NB4 (cell line): ENCODE data around the gene BEX1.

Experiments used
- DNase-seq: peaks from one replicate; pipeline ENCODE4 v3.0.0; 2010; ENCODE audit warnings: low read depth
- H3K4me3 ChIP-seq: one replicate; pipeline ENCODE4 v1.5.1; 2011; ENCODE audit warnings: mild to moderate bottlenecking, low read depth, low read length, moderate library complexity
- MYC ChIP-seq: IDR thresholded peaks from 2 replicates; pipeline ENCODE4 v1.6.1; 2011; ENCODE audit warnings: low read depth, low read length
- POLR2A ChIP-seq: IDR thresholded peaks from 2 replicates; pipeline ENCODE4 v1.6.1; 2011; ENCODE audit warnings: mild to moderate bottlenecking; ENCODE audit not compliant: insufficient read length; ENCODE audit errors: extremely low read depth
- TF ChIP-seq, protein P1 (sequence below): IDR thresholded peaks from one replicate; pipeline ENCODE4 v1.5.1; 2012; ENCODE audit warnings: low read depth, low read length
- TF ChIP-seq, protein P2 (sequence below): IDR thresholded peaks from 2 replicates; pipeline ENCODE4 v1.6.1; 2011; ENCODE audit warnings: low read depth, low read length

BEX1 gene

DNA sequence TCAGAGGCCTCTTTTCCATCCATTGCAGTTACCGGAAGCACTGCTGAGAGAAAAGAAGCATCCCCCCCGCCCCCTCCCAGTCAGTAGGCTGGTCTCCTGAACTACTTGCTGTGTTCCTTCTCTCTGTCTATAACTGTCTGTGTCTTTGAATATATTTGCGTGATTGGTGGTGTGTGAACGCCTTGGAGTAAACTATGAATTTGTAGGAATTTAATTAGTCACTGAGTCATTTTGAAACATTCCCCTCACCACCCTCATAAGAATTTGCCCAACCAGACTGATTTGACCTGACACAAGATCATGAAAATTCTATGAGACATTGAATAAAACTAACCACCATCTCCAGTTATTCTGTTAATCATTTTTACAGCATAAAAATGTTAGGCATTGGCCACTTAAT lies 35.7 kb upstream of the BEX1 start:
- TF ChIP-seq POLR2A, result no peak
- TF ChIP-seq, protein P1, sequence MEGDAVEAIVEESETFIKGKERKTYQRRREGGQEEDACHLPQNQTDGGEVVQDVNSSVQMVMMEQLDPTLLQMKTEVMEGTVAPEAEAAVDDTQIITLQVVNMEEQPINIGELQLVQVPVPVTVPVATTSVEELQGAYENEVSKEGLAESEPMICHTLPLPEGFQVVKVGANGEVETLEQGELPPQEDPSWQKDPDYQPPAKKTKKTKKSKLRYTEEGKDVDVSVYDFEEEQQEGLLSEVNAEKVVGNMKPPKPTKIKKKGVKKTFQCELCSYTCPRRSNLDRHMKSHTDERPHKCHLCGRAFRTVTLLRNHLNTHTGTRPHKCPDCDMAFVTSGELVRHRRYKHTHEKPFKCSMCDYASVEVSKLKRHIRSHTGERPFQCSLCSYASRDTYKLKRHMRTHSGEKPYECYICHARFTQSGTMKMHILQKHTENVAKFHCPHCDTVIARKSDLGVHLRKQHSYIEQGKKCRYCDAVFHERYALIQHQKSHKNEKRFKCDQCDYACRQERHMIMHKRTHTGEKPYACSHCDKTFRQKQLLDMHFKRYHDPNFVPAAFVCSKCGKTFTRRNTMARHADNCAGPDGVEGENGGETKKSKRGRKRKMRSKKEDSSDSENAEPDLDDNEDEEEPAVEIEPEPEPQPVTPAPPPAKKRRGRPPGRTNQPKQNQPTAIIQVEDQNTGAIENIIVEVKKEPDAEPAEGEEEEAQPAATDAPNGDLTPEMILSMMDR, result no peak
- no peak for TF ChIP-seq MYC
- TF ChIP-seq, protein P2, sequence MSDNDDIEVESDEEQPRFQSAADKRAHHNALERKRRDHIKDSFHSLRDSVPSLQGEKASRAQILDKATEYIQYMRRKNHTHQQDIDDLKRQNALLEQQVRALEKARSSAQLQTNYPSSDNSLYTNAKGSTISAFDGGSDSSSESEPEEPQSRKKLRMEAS, result no peak

DNA sequence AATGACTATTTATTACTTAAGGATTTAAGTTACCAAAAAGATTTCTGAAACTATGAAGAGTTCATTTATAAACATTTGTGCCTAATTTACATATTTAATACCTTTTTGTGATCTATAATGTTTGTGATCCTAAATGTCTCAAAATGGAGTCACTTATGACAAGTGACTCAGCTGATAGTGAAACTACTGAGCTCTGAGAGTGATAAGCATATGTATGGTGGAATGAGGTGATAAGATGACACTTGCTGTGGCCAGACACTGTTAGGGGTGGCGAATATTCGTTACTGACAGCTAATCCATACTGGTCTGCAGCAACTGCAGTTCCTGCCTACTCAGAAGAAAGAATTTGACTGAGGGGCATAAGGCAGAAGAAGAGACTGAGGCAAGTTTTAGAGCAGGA lies 34.5 kb upstream of the BEX1 start:
- TF ChIP-seq, protein P1, result no peak
- no peak for TF ChIP-seq POLR2A
- TF ChIP-seq MYC, result no peak
- TF ChIP-seq, protein P2, result no peak
- H3K4me3 ChIP-seq, result no peak overlapping the region
- no peak for DNase-seq

More for the DNA sequence above, 35.7 kb upstream of the BEX1 start:
- no peak for DNase-seq
- H3K4me3 ChIP-seq, result no peak overlapping the region

DNA sequence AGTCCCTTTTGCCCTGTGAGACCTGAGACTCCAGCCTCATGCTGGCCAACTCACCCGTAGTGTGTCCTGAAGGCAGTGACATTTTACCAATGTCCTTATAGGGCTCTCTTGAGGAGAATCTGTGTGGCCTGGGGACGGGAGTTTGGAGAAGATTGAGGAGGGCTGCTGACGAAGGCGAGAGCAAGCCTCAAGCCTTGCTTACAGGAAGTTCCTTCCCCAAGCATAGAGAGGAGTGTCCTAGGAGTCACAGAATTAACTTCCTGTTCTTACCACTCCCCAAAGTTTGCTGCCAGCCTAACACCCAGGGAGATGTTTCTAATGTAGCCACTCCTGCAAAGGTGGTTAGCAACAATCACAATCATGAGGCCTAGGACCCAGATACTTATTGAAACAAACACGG lies 29.0 kb upstream of the BEX1 start, which contains the start of gene NXF3:
TSS of gene NXF3 (minus strand) at position 202 of the 400 bp plus-strand sequence. CDS start at position 82, 120 bp downstream.
- H3K4me3 ChIP-seq, result peak within 1 kb of the TSS; percentile 72
- TF ChIP-seq POLR2A (peak; percentile 88), MYC (peak; percentile 42; the same call in 1 of the 2 replicates)
- TF ChIP-seq, protein P2, result no peak
- peak; percentile 87 for DNase-seq

DNA sequence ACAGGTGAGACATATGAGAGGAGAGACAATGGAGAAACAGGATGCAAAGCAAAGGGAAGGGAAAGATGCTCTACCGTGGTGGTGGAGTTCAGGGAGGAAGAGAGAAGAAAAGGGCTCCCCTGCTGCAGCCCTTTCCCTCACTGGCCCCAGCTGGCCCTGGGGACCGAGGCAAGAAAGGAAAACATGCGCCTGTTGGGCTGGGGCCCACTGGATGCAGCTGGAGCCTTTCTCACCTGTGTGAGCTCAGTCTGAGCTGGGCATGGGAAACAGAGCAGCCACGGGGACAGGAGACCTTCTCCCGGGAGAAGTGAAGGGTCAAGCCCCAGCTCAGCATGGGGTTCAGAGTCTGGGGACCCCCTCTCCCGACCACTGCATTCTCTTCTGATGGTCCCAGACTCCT lies 17.1 kb upstream of the BEX1 start:
- no peak for DNase-seq
- no peak overlapping the region for H3K4me3 ChIP-seq
- TF ChIP-seq, protein P2, result no peak
- TF ChIP-seq MYC (no peak), POLR2A (no peak)
- TF ChIP-seq, protein P1, result no peak

DNA sequence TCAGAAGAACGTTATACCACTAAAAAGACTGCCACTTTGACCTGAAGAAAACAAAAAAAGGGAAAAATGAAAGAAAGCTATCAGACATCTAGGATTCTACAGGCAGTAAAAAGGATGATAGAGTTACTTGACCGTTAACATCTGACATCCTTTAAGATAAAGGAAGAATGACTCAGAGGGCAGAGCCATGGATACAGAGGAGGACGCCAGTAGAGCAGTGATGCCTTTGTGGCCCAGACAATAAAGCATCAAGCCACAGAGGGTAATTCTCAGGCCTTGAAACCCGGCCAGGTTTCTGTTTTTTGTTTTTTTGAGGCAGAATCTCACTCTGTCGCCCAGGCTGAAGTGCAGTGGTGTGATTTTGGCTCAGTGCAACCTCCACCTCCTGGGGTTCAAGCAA lies 9.5 kb upstream of the BEX1 start:
- peak; percentile 10 for DNase-seq
- H3K4me3 ChIP-seq, result no peak overlapping the region

DNA sequence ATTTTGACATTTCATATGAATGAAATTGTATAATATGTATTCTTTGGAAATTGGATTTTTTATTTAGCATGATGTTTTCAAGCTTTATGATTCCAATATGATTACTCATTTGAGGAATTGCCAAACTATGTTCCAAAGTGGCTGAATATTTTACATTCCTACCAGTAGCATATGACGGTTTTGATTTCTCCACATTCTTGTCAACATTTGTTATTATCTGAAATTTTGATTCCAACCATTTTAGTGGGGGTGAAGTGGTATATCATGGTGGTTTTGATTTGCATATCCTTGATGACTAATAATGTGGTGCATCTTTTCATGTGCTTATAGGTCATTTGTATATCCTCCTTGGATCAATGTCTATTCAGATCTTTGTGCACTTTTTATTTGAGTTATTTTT lies 2.6 kb upstream of the BEX1 start:
- H3K4me3 ChIP-seq, result no peak overlapping the region
- DNase-seq, result no peak
- TF ChIP-seq, protein P1, result no peak
- TF ChIP-seq, protein P2, result no peak
- TF ChIP-seq POLR2A (no peak), MYC (no peak)

More for the DNA sequence above, 9.5 kb upstream of the BEX1 start:
- TF ChIP-seq, protein P1, result no peak
- no peak for TF ChIP-seq MYC
- no peak for TF ChIP-seq POLR2A
- TF ChIP-seq, protein P2, result no peak
